ENCODE data around the gene HOXB7. TPM values are rescaled to one million over a fixed set of nuclear protein-coding genes. Genes with fewer than 3 reads are reported as not detected.

The HOXB7 gene
- total RNA-seq, 1 donor from 2014 or later: not detected

GRCh38 chr17:48587276-48588073 is 23.3 kb downstream of the HOXB7 start:
- no peak for DNase-seq (ENCODE audit: low spot score in 2 of 2)
- no peak for FAIRE-seq

- DNase-seq (ENCODE audit: low spot score in 2 of 2) (no peak), FAIRE-seq (no peak)
These were observed 24.2 kb downstream of the HOXB7 start for GRCh38 chr17:48586355-48587258.

- DNase-seq (ENCODE audit: low spot score in 2 of 2) (no peak), FAIRE-seq (no peak)
These were observed 26.5 kb downstream of the HOXB7 start for GRCh38 chr17:48584223-48584741.

GRCh38 chr17:48583708-48584222 is 27.1 kb downstream of the HOXB7 start:
- no peak for FAIRE-seq
- DNase-seq (ENCODE audit: low spot score in 2 of 2): no peak

- DNase-seq (ENCODE audit: low spot score in 2 of 2) (no peak), FAIRE-seq (no peak)
These were observed 28.1 kb downstream of the HOXB7 start for GRCh38 chr17:48582750-48583069.

- FAIRE-seq: no peak
- DNase-seq (ENCODE audit: low spot score in 2 of 2): no peak
These were observed 30.9 kb downstream of the HOXB7 start for GRCh38 chr17:48579760-48580554.

GRCh38 chr17:48579471-48579759 is 31.4 kb downstream of the HOXB7 start:
- FAIRE-seq: no peak
- DNase-seq (ENCODE audit: low spot score in 2 of 2): no peak

GRCh38 chr17:48578616-48579470 is 32.0 kb downstream of the HOXB7 start:
- no peak for FAIRE-seq
- no peak for DNase-seq (ENCODE audit: low spot score in 2 of 2)

GRCh38 chr17:48577946-48578615 is 32.7 kb downstream of the HOXB7 start, which contains the start of gene HOXB4:
TSS of gene HOXB4 (minus strand) at chr17:48578350. CDS start at chr17:48578319, 31 bp downstream.
- FAIRE-seq: no peak
- no peak for DNase-seq (ENCODE audit: low spot score in 2 of 2)

GRCh38 chr17:48577330-48577945 is 33.4 kb downstream of the HOXB7 start:
- no peak for FAIRE-seq

GRCh38 chr17:48576479-48577309 is 34.1 kb downstream of the HOXB7 start:
- DNase-seq (ENCODE audit: low spot score in 2 of 2): no peak
- FAIRE-seq: no peak

More at GRCh38 chr17:48577330-48577945, 33.4 kb downstream of the HOXB7 start:
- DNase-seq (ENCODE audit: low spot score in 2 of 2): no peak

GRCh38 chr17:48575673-48576478 is 34.9 kb downstream of the HOXB7 start:
- DNase-seq (ENCODE audit: low spot score in 2 of 2) (no peak), FAIRE-seq (no peak)

GRCh38 chr17:48575066-48575582 is 35.7 kb downstream of the HOXB7 start:
- FAIRE-seq (no peak), DNase-seq (ENCODE audit: low spot score in 2 of 2) (no peak)

GRCh38 chr17:48574505-48575065 is 36.2 kb downstream of the HOXB7 start:
- DNase-seq (ENCODE audit: low spot score in 2 of 2): no peak
- no peak for FAIRE-seq

- no peak for FAIRE-seq
- DNase-seq (ENCODE audit: low spot score in 2 of 2): no peak
These were observed 38.9 kb downstream of the HOXB7 start for GRCh38 chr17:48571826-48572417.
